G401 (cell line): Measurements from ENCODE around the gene CDC42BPG. TPM values are rescaled to one million over a fixed set of nuclear protein-coding genes. Genes with fewer than 3 reads are reported as not detected.

Source experiments
- DNase-seq: peaks from one replicate; pipeline ENCODE4 v3.0.0-alpha.2; 2015; ENCODE audit warnings: low spot score
- in situ Hi-C: cut with HindIII; loops from 2 replicates; pipeline ENCODE4 v1.10.0; 2016; ENCODE audit warnings: low sequenced_read_pairs, mixed read lengths
- total RNA-seq: library from RNA; depleted of rRNA; stranded (reverse); fragments of >200 nt; shearing (Covaris generic); gene quantifications from 2 replicates; pipeline ENCODE4 v1.2.3, GENCODE V29; 2014

Gene CDC42BPG
- total RNA-seq, 1 experiment from 2014 or later, result 1.6 TPM

GRCh38 chr11:64869571-64870175 lies 25.2 kb upstream of the CDC42BPG start:
- in situ Hi-C loops, result no loop called here
- DNase-seq, result peak; percentile 34

DNA sequence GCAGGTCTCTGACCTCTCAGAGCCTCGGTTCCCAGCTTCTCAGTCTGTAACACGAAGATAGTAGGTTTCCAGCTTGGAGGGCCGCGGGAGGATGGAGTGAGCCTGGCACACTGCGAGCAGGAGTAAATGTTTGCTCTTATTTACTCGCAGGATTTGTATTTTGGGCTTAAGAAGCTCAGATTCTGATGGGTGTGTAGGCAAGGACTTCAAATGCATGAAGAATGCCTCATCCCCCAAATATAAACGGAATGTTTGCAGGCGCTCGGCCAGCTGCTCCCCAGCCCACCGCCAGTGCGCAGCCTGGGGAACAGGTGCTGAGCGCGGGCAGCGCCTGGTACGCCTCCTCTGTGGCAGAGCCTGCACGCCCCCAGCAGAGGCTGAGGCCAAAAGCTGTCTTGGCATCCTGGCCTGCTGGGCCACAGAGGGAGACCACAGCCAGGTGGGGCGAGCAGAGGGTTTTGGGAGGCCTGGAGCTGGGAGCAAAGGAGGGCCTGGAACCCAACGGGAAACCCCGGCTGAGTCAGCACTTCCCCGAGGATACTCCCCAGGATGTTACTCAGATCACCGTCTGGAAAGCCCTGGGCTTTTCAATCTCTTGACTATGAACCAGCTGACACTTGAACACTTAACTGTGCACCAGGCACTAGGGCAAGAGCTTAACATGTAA lies 24.6 kb upstream of the CDC42BPG start:
- in situ Hi-C loops, result no loop called here

GRCh38 chr11:64867748-64868462 lies 23.5 kb upstream of the CDC42BPG start:
- DNase-seq, result peak; percentile 54
- in situ Hi-C loops, result no loop called here

More for the DNA sequence above, 24.6 kb upstream of the CDC42BPG start:
- DNase-seq, result peak; percentile 70

GRCh38 chr11:64866173-64866491 lies 21.7 kb upstream of the CDC42BPG start:
- no peak for DNase-seq
- in situ Hi-C loops, result no loop called here

GRCh38 chr11:64865286-64866172 lies 21.1 kb upstream of the CDC42BPG start:
- in situ Hi-C loops, result no loop called here
- peak; percentile 46 for DNase-seq

GRCh38 chr11:64864473-64865285 lies 20.2 kb upstream of the CDC42BPG start:
- in situ Hi-C loops, result no loop called here
- DNase-seq, result peak; percentile 59

DNA sequence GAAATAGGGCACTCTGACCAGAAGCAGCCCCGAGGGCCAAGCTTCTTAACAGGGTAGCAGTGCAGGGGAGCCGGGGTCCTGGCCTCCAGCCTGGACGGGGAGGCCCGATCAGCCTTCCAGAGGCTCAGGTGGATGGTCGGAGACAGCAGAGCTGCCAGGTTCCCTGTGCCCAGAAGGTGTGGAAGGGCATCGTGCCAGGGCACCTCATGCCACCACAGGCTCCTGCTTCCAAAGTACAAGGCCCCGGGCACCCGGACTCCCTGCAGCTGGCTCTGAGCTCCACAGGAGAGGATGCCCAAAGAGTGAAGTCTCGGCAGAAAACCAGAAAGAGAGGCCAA lies 19.7 kb upstream of the CDC42BPG start:
- peak; percentile 60 for DNase-seq
- in situ Hi-C loops, result no loop called here

DNA sequence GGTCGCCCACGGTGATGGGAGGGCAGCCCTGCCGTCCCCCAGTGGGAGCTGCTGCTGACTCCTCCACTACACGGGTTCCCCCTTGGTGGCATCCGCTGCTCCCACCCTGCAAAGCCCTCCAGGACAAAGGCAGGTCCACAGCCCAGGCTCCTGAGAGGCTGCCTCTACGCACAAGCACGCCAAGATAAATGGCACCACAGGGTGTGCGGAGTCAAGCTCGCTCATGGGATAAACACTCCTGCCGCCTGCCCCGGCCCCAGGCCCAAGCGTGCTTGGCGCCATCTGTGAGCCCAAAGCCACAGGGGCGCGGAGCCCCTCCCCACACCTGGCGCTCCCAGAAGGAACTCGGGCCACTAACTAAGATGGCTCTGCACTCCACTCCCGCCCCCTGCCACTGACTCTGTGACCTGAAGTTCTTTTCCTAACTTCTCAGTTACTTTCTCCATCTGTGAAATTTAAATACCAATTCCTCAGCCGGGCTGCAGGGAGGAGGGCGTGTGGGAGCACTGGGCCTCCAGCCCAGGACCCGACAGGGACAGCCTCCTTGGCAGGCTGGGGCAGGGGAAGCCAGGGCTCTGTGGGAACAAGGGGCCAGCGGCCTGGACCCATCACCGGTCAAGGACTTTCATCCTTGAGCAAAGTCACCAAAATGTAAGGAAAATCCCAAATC lies 19.1 kb upstream of the CDC42BPG start:
- in situ Hi-C loops, result no loop called here
- DNase-seq, result peak; percentile 63

GRCh38 chr11:64862987-64863390 lies 18.5 kb upstream of the CDC42BPG start:
- peak; percentile 68 for DNase-seq
- in situ Hi-C loops, result no loop called here

DNA sequence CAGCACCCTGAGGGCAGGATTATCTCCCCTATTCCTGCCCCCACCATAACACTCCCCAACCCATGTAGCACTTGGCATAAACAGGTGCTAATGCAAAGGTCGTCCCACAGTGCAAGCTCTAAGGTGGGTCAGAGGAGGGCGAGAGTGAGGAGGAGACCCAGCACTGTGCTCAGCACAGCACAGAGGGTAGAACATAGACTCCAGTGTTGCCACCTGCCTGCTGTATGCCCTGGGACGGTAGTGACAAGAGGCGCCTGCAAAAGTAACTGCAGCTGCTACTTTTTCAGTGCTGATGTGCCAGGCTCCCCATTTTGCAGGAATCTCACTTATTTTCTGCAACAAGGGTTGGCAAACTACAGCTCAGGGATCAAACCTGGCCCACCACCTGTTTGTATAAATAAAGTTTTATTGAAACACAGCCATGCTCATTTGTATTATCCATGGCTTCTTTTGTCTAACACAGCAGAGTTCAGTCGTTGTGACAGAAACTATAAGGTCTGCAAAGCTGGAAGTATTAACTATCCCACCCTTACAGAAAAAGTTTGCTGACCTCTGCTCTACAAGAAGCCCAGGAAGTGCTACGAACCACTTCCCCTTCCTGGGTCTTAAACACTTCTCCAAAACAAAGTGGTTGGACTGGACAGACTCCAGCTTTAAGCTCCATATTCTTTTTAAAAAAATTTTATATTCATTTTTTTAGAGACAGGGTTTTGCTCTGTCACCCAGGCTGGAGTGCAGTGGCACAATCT lies 16.9 kb upstream of the CDC42BPG start:
- DNase-seq, result no peak

DNA sequence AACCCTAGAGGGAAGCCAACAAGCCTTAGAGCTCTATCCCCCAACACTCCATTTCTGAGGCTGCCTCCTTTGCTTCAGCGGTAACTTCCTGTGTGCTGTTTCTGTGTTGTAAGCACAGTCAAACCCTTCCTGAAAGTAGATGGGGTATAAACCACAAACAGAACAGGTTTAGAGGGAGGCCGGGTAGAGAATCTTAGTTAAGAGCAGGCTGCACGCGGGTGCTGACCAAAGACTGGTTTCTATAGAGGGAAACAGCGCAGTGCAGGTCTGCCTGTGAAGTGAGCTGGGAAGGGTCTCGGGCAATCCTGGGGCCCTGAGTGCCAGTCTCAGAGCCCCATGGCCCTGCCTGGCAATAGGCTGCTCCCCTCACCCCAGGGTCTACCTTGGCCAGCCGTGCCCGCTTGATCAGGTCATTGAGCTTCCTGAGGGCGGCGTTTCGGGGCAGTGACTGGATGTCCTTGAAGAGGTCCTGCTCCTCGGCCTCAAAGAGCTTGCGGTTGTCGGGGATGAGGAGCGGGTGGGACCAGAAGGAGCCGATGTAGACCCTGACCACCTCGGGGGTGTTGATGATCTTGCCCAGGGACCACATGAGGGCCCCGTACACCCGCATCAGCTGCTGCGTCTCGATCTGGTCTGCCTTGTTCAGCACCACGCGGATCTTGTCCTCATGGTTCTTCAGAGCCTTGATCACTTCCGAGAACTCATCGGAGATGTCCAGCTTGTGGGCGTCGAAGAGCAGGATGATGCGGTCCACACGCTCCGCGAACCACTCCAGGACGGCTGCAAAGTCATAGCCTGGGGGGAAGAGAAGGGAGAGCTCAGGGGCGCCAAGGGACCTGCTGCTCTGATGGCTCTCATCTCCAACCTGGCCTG lies 15.3 kb upstream of the CDC42BPG start:
- in situ Hi-C loops, result loop anchor here (10.0 kb wide), 1 partner anchor 85 kb away; the partner anchor contains the start of gene SF1
- DNase-seq, result peak; percentile 11

More for the DNA sequence above, 16.9 kb upstream of the CDC42BPG start:
- in situ Hi-C loops, result no loop called here

GRCh38 chr11:64858467-64859263 lies 14.2 kb upstream of the CDC42BPG start:
- DNase-seq, result peak; percentile 68
- in situ Hi-C loops, result loop anchor here (10.0 kb wide), 1 partner anchor 84 kb away; the partner anchor contains the start of gene SF1

DNA sequence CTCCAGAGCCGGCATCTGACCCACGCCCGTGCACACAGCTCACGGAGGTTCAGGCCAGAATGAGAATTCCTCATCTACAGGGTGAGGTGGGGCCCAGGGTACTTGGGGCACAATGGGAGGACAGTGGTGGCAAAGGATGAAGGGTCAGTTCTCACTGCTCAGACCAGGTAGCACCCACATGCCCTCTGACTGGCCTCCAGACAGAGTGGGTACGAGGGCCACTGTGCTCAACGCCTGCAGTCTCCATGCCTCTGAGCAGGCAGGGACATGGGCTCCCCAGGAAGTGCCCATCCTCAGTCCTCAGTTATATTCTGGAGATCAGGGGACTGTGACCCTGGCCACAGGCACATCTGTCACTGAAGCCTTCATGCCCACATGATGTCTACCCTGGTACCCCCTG lies 13.0 kb upstream of the CDC42BPG start:
- in situ Hi-C loops, result loop anchor here (10.0 kb wide), 1 partner anchor 83 kb away; the partner anchor contains the start of gene SF1
- no peak for DNase-seq

- DNase-seq, result peak; percentile 91
- in situ Hi-C loops, result loop anchor here (10.0 kb wide), 1 partner anchor 82 kb away; the partner anchor contains the start of gene SF1
These were observed 12.2 kb upstream of the CDC42BPG start for GRCh38 chr11:64856382-64857227.
